ENCODE results near the gene AXIN1. TPM values are rescaled to one million over a fixed set of nuclear protein-coding genes. Genes with fewer than 3 reads are reported as not detected.

AXIN1 gene
- total RNA-seq, 4 donors from 2014 or later: 11.1 to 19.0 (median 15.0) TPM

GRCh38 chr16:369866-370436 lies 17.4 kb upstream of the AXIN1 start:
- TF ChIP-seq CTCF (IDR thresholded peaks at IDR 0.05; ENCODE audit: low read depth): no peak

DNA sequence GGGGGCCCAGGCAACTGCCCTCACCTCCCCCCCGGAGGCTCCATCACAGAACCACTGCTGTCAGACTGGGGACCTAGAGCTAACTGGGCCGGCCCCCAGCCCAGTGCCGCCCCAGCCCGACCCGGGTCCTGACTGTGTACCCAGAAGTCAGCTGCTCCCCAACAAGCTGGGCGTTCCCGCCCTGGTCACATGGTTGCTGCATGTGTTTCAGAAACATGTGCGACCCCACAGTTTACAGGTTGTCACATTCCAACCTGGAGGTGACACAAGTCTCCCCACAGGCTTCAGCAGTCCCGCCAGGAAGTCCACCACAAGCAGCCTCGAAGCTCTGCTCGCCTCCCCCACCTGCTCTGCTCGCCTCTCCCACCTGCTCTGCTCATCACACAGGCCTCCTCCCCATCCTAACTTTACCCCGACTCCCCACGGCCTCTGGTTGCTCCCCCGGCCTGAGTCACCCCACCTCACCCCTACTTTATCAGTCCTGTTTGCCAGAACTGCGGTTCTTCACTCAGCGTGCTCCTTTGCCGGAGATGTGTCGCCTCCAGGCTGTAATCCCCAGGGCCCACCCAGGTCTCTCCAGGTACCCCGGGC lies 16.8 kb upstream of the AXIN1 start:
- TF ChIP-seq CTCF (IDR thresholded peaks at IDR 0.05; ENCODE audit: low read depth): no peak

GRCh38 chr16:368388-369158 lies 16.1 kb upstream of the AXIN1 start:
- no peak for TF ChIP-seq CTCF (IDR thresholded peaks at IDR 0.05; ENCODE audit: low read depth)

GRCh38 chr16:367333-367903 lies 14.9 kb upstream of the AXIN1 start:
- no peak for TF ChIP-seq CTCF (IDR thresholded peaks at IDR 0.05; ENCODE audit: low read depth)

DNA sequence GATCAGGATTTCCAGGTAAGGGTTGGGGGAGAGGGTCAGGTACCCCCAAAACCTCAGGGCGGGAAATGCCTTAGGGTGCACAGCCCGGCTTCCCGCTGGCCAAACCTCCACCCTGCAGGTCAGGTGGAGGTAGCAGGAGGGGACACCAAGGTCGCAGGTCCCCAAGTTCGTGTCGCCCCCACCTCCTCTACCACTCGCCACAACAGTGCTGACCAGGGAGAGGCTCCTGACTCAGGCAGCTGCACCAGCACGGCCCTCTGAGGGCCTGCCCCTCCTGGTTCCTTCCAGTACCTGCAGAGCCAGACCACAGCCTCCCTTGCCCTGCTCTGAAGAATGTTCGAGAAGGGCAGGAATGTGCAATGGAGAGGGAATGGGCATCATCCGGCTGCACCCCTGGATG lies 14.0 kb upstream of the AXIN1 start:
- TF ChIP-seq CTCF (IDR thresholded peaks at IDR 0.05; ENCODE audit: low read depth): no peak

DNA sequence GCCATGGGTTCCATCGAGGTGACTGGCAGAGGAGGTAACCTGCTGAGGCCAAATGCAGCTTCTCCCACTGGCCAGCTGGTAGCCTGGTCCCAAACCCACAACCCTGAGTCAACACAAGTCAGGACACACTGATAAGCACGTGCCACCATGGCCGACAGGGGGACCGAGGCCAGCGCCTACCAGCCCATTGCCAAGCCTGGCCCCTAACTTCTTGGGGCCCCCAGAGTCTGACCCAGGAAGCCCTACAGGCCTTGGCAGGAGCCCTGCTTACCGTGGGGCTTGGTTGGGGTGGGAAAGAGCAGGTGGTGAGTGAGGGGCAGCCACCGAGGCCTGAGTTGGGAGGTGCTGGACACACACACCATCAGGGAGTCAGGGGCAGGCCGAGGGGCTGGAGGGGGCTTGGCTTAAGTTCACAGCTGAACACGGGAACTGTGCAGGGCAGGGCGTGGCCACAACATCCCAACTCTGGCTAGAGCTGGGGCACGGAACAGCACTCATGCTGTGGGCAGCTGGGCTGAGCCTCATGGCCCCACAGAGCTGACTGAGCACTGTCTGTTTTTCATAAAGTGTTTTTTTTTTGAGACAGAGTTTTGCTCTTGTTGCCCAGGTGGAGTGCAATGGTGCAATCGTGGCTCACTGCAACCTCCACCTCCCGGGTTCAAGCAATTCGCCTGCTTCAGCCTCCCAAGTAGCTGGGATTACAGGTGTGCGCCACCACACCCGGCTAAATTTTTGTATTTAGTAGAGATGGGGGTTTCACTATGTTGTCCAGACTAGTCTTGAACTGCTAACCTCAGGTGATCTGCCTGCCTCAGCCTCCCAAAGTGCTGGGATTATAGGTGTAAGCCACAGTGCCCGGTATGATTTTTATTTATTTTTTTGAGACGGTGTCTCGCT lies 12.3 kb upstream of the AXIN1 start:
- no peak for TF ChIP-seq CTCF (IDR thresholded peaks at IDR 0.05; ENCODE audit: low read depth)
